ENCODE results near the gene LINS1.

- TF ChIP-seq CTCF (IDR thresholded peaks at IDR 0.05; ENCODE audit: low read depth, low read length) (no peak), POLR2A (IDR thresholded peaks at IDR 0.05; ENCODE audit: extremely low read depth, insufficient read length) (no peak), MYC (IDR thresholded peaks at IDR 0.05; ENCODE audit: low read depth, low read length) (no peak)
Measured at GRCh38 chr15:100542290-100542689, 59.7 kb downstream of the LINS1 start.
